DND-41 (cell line): Measurements from ENCODE around the gene CYP21A2.
A peak's percentile ranks its signal among the peaks of the same experiment; 100 is the strongest.

Source experiments
- ATAC-seq: fragments of 200-7000 bp; cut with Tn5 transposase; 3 replicates; pipeline ENCODE4 v1.9.1; 2021; ENCODE audit warnings: low read depth; ENCODE audit not compliant: insufficient read depth
- DNase-seq: peaks from one replicate; pipeline ENCODE4 v3.0.0-alpha.2; 2020
- H2AFZ ChIP-seq: 2 replicates; pipeline ENCODE4 v1.6.0; 2012; ENCODE audit warnings: low read depth, low read length
- H3K27ac ChIP-seq: 2 replicates; pipeline ENCODE4 v1.5.1; 2012; ENCODE audit warnings: low read length, inconsistent platforms
- H3K27me3 ChIP-seq: fragments of 200-600 bp; sonication (generic); 2 replicates; pipeline ENCODE4 v1.6.0; 2012; ENCODE audit warnings: low read length, mild to moderate bottlenecking, inconsistent platforms; ENCODE audit not compliant: insufficient read depth, poor library complexity
- H3K36me3 ChIP-seq: 2 replicates; pipeline ENCODE4 v1.5.1; 2012; ENCODE audit warnings: low read length, inconsistent platforms; ENCODE audit not compliant: insufficient read depth
- H3K4me1 ChIP-seq: 2 replicates; pipeline ENCODE4 v1.5.1; 2012; ENCODE audit warnings: mild to moderate bottlenecking, low read length; ENCODE audit not compliant: insufficient read depth
- H3K4me2 ChIP-seq: 2 replicates; pipeline ENCODE4 v1.6.0; 2012; ENCODE audit warnings: mild to moderate bottlenecking, moderate library complexity, low read length, inconsistent platforms; ENCODE audit not compliant: insufficient read depth
- H3K4me3 ChIP-seq, 2 experiments: fragments of 200-600 bp in 1 of 2; shearing (Covaris generic) in 1 of 2; 2 replicates each; pipeline ENCODE4 v1.5.1; 2012 to 2016; ENCODE audit warnings: inconsistent platforms in 2 of 2, low read length in 2 of 2, mild to moderate bottlenecking in 2 of 2, low read depth in 1 of 2, moderate library complexity in 1 of 2
- H3K79me2 ChIP-seq: 2 replicates; pipeline ENCODE4 v1.6.0; 2012; ENCODE audit warnings: low read length, inconsistent platforms; ENCODE audit not compliant: insufficient read depth
- H3K9ac ChIP-seq: 2 replicates; pipeline ENCODE4 v1.6.0; 2012; ENCODE audit warnings: low read depth, mild to moderate bottlenecking, inconsistent platforms, low read length, moderate library complexity
- H3K9me3 ChIP-seq: 2 replicates; pipeline ENCODE4 v1.5.1; 2012; ENCODE audit warnings: low read length, moderate library complexity, mild to moderate bottlenecking, inconsistent platforms; ENCODE audit not compliant: insufficient read depth, severe bottlenecking
- H4K20me1 ChIP-seq: 2 replicates; pipeline ENCODE4 v1.6.0; 2012; ENCODE audit warnings: low read length; ENCODE audit not compliant: insufficient read depth
- EZH2 ChIP-seq: IDR thresholded peaks from 3 replicates; pipeline ENCODE4 v1.6.1; 2012; ENCODE audit warnings: borderline replicate concordance, low read depth, mild to moderate bottlenecking, moderate library complexity, low read length, inconsistent platforms; ENCODE audit not compliant: severe bottlenecking
- TF ChIP-seq, protein P1 (sequence below): IDR thresholded peaks from 2 replicates; pipeline ENCODE4 v1.5.1; 2012; ENCODE audit warnings: borderline replicate concordance, low read length, moderate library complexity, mild to moderate bottlenecking; ENCODE audit not compliant: poor library complexity, severe bottlenecking; ENCODE audit errors: extremely low read depth

The CYP21A2 gene

DNA sequence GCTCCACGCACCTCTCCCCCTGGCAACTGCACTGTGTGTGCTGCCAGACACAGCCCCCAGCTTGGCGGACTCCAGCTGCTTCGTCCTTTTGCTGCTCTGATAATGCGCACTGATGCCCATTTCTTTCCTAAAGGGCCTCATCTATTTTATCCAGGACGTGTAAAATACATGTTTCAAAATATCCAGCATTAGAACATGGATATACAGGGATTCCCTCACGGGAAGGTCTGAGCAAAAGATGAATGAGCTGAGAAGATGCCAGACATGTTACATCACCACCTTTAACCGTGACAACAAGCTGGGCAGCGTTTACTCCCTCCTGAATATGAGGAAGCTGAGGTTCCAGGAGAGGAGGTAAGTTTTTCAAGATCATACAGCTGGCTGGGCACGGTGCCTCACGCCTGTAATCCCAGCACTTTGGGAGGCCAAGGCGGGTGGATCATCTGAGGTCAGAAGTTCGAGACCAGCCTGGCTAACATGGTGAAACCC is 38.1 kb downstream of the CYP21A2 start:
- no peak overlapping the region for H3K4me3 ChIP-seq
- H3K27ac ChIP-seq, result no peak overlapping the region
- TF ChIP-seq, protein P1, sequence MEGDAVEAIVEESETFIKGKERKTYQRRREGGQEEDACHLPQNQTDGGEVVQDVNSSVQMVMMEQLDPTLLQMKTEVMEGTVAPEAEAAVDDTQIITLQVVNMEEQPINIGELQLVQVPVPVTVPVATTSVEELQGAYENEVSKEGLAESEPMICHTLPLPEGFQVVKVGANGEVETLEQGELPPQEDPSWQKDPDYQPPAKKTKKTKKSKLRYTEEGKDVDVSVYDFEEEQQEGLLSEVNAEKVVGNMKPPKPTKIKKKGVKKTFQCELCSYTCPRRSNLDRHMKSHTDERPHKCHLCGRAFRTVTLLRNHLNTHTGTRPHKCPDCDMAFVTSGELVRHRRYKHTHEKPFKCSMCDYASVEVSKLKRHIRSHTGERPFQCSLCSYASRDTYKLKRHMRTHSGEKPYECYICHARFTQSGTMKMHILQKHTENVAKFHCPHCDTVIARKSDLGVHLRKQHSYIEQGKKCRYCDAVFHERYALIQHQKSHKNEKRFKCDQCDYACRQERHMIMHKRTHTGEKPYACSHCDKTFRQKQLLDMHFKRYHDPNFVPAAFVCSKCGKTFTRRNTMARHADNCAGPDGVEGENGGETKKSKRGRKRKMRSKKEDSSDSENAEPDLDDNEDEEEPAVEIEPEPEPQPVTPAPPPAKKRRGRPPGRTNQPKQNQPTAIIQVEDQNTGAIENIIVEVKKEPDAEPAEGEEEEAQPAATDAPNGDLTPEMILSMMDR, result no peak
- TF ChIP-seq EZH2, result no peak
- H3K9ac ChIP-seq, result no peak overlapping the region
- H3K4me1 ChIP-seq, result no peaks in the 10 kb centered on the region
- H3K4me2 ChIP-seq, result no peak overlapping the region
- H3K36me3 ChIP-seq, result no peaks in the 10 kb centered on the region
- DNase-seq (no peak), ATAC-seq (no peak)
- H3K27me3 ChIP-seq, result peaks cover 27% of the 10 kb centered on the region
- H4K20me1 ChIP-seq, result no peaks in the 10 kb centered on the region
- H2AFZ ChIP-seq, result no peak overlapping the region
- H3K9me3 ChIP-seq, result no peaks in the 10 kb centered on the region
- no peaks in the 10 kb centered on the region for H3K79me2 ChIP-seq

DNA sequence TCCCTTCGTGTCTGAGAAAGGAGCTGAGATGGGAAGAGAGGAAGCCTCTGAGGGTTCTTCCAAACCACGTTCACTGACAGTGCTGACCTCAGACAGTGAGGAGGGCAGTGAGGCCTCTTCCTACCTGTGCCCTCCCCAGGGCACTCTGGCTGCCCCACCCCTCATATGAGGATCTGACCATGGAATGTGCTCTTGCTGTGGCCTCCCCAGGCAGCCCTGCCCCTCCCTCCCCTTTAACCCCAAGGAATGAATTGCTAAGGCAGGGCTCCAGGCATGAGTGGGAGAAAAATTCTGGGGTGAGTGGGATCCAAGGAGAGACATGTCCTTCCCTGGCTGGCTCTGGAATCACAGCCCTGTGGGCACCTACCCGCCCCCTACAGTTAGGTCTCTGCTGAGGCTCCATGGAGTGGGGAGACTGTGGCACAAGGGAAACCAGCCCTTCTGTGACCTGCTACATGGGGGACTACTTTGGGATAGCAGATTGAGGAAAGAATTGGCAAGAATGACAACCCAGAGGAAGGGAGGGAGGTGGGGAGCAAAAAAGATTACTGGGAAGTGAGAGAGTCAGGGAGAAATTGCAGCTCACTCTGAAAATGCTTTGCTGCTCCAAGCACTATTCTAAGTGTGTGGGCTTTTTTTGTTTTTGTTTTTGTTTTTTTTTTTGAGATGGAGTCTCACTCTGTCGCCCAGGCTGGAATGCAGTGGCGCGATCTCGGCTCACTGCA is 41.5 kb downstream of the CYP21A2 start:
- Histone ChIP-seq H3K9me3 (no peaks in the 10 kb centered on the region), H3K4me3 (no peak overlapping the region), H3K79me2 (no peaks in the 10 kb centered on the region), H3K36me3 (no peaks in the 10 kb centered on the region), H3K4me1 (no peaks in the 10 kb centered on the region), H3K27ac (no peak overlapping the region), H3K9ac (no peak overlapping the region), H3K27me3 (peaks cover 26% of the 10 kb centered on the region), H4K20me1 (no peaks in the 10 kb centered on the region), H2AFZ (no peak overlapping the region), H3K4me2 (no peak overlapping the region)
- ATAC-seq (no peak), DNase-seq (no peak)
- no peak for TF ChIP-seq EZH2
- TF ChIP-seq, protein P1, result no peak

DNA sequence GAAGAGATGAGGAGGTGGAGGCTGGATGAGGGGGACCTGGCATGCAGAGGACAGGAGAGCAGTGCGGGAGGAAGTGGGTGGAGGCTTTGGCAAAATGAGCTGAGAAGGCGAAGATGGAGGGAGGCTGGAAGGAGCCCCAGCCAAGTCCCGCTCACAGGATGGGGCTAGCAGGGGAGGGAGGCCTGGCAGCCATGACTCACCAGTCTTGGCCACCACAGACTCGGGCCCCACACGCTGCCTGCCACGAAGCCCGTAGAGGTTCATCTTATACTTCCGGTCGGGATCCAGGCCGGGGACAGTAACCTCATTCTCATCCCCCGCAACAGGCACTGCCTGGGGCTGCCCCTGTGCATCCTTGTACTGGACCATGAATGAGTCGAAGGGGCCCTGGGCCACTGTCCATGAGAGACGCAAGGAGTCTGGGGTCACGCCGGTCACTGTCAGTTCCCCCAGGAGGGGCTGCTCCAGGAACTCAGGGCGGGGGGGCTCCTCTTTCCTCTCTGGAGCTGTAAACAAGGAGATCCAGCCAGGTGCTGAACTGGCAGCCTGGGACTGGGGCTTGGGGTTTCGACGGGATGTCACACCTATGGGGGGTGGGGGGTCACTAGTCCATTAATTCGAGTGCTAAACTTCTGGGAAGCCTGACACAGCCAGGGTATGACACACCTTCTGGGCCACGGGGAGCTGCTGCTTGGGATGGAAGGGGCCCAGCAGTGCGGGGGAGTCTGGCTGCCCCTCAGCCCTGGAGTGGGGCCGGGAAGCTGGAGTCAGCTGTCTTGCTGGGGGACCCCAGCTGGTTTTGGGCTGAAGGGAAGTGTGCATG is 43.2 kb downstream of the CYP21A2 start:
- H3K79me2 ChIP-seq, result no peaks in the 10 kb centered on the region
- no peak overlapping the region for H3K4me3 ChIP-seq
- H3K4me1 ChIP-seq, result no peaks in the 10 kb centered on the region
- no peak overlapping the region for H3K27ac ChIP-seq
- no peak overlapping the region for H3K9ac ChIP-seq
- no peak for DNase-seq
- peaks cover 18% of the 10 kb centered on the region for H3K27me3 ChIP-seq
- no peaks in the 10 kb centered on the region for H3K36me3 ChIP-seq
- H4K20me1 ChIP-seq, result no peaks in the 10 kb centered on the region
- H3K9me3 ChIP-seq, result no peaks in the 10 kb centered on the region
- no peak for ATAC-seq
- TF ChIP-seq, protein P1, result no peak
- TF ChIP-seq EZH2, result peak; percentile 2
- H2AFZ ChIP-seq, result no peak overlapping the region
- no peak overlapping the region for H3K4me2 ChIP-seq
